Cardiac fibroblast (primary cell): ENCODE measurements around the gene SNRNP25.

ENCODE experiments used
- DNase-seq, 2 donors: peaks; one replicate each; pipeline versions ENCODE4 v3.0.0 to v3.0.0-alpha.2; 2010; ENCODE audit warnings: low read depth in 2 of 2
- H3K4me3 ChIP-seq, 2 donors: replicated peaks in 1 of 2; 1 replicate in 1 of 2; 2 replicates in 1 of 2; pipeline ENCODE4 v1.5.1; 2011; ENCODE audit warnings: low read depth in 2 of 2, low read length in 2 of 2, mild to moderate bottlenecking in 2 of 2, moderate library complexity in 1 of 2
- TF ChIP-seq, protein P1 (sequence below): IDR thresholded peaks from one replicate; pipeline ENCODE4 v1.5.1; 2011; ENCODE audit warnings: low read depth, mild to moderate bottlenecking, low read length, inconsistent platforms

The SNRNP25 gene

GRCh38 chr16:66309-67182, 12.9 kb downstream of the SNRNP25 start:
- no peak for DNase-seq
- TF ChIP-seq, protein P1, sequence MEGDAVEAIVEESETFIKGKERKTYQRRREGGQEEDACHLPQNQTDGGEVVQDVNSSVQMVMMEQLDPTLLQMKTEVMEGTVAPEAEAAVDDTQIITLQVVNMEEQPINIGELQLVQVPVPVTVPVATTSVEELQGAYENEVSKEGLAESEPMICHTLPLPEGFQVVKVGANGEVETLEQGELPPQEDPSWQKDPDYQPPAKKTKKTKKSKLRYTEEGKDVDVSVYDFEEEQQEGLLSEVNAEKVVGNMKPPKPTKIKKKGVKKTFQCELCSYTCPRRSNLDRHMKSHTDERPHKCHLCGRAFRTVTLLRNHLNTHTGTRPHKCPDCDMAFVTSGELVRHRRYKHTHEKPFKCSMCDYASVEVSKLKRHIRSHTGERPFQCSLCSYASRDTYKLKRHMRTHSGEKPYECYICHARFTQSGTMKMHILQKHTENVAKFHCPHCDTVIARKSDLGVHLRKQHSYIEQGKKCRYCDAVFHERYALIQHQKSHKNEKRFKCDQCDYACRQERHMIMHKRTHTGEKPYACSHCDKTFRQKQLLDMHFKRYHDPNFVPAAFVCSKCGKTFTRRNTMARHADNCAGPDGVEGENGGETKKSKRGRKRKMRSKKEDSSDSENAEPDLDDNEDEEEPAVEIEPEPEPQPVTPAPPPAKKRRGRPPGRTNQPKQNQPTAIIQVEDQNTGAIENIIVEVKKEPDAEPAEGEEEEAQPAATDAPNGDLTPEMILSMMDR, result no peak
- no peak overlapping the region for H3K4me3 ChIP-seq

GRCh38 chr16:67183-67791, 13.7 kb downstream of the SNRNP25 start:
- TF ChIP-seq, protein P1, result no peak
- H3K4me3 ChIP-seq, result no peak overlapping the region
- DNase-seq, result no peak

DNA sequence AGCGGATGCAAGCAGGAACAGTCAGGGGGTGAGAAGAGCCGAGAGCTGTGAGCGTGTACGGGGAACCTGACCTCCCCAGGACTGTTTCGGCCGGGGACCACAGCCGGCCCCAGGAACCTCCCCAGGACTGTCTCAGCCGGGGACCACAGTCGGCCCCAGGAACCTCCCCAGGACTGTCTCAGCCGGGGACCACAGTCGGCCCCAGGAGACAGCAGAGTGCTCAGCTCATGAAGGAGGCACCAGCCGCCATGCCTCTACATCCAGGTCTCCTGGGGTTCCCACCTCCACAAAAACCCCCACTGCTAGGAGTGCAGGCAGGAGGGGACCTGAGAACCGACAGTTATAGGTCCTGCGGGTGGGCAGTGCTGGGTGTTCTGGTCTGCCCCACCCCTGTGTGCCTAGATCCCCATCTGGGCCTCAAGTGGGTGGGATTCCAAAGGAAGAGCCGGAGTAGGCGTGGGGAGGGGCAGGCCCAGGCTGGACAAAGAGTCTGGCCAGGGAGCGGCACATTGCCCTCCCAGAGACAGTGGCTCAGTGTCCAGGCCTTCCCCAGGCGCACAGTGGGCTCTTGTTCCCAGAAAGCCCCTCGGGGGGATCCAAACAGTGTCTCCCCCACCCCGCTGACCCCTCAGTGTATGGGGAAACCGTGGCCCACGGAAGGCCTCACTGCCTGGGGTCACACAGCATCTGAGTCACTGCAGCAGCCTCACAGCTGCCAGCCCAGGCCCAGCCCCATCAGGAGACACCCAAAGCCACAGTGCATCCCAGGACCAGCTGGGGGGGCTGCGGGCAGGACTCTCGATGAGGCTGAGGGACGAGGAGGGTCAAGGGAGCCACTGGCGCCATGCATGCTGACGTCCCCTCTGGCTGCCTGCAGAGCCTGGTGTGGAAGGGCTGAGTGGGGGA, 14.5 kb downstream of the SNRNP25 start:
- DNase-seq, result peak; percentile 33 to 35
- H3K4me3 ChIP-seq, result no peak overlapping the region
- TF ChIP-seq, protein P1, result no peak

DNA sequence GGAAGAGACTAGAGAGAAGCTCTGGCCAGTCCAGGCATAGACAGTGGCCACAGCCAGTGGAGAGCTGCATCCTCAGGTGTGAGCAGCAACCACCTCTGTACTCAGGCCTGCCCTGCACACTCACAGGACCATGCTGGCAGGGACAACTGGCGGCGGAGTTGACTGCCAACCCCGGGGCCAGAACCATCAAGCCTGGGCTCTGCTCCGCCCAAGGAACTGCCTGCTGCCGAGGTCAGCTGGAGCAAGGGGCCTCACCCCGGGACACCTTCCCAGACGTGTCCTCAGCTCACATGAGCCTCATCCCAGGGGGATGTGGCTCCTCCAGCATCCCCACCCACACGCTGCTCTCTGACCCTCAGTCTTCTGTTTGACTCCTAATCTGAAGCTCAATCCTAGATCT, 15.6 kb downstream of the SNRNP25 start:
- DNase-seq, result no peak
- TF ChIP-seq, protein P1, result no peak
- H3K4me3 ChIP-seq, result no peak overlapping the region

DNA sequence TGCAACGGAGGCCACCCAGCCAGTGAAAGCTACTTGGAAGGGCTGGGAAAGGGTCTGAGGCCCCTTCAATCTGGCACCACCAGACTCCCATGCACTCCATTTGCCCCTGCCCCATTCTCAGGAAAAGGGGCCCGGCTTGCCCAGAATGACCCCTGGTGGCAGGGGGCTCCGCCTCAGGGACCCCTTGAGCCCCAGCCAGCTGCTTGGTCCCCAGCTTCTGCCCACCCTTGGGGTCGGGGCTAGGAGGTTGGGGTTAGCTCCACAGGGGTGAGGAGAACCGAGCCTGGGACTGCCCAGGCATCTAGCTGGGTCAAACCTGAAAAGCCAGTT, 17.5 kb downstream of the SNRNP25 start:
- DNase-seq, result no peak
- TF ChIP-seq, protein P1, result no peak
- H3K4me3 ChIP-seq, result peak overlapping the region; percentile 70 to 73

- DNase-seq, result peak; percentile 69
- TF ChIP-seq, protein P1, result peak; percentile 11
- H3K4me3 ChIP-seq, result peak overlapping the region; percentile 70 to 73
Observed at GRCh38 chr16:71540-72401, 18.1 kb downstream of the SNRNP25 start.
